ENCODE measurements around the gene FAAP20. TPM values are rescaled to one million over a fixed set of nuclear protein-coding genes. Genes with fewer than 3 reads are reported as not detected.

Gene FAAP20
- total RNA-seq, 1 donor from 2014 or later: 11.3 TPM

- H3K36me3 ChIP-seq: no peaks in the 10 kb centered on the region
Measured at GRCh38 chr1:2178875-2179274, 15.7 kb downstream of the FAAP20 start.

GRCh38 chr1:2177946-2178538, 16.5 kb downstream of the FAAP20 start:
- H3K27ac Mint-ChIP-seq: peak overlapping the region; percentile 37
- Histone ChIP-seq H3K27me3 (no peaks in the 10 kb centered on the region), H4K20me1 (ENCODE audit: low read depth) (no peaks in the 10 kb centered on the region), H3K9ac (no peak overlapping the region), H3K9me3 (ENCODE audit: low read depth) (no peaks in the 10 kb centered on the region), H3K27ac (no peak overlapping the region), H2AFZ (replicated peaks) (no peak overlapping the region), H3K79me2 (ENCODE audit: low read depth) (no peaks in the 10 kb centered on the region), H3K4me1 (no peaks in the 10 kb centered on the region), H3K4me2 (no peak overlapping the region), H3K4me3 (no peak overlapping the region), H3K36me3 (no peaks in the 10 kb centered on the region), H3F3A (ENCODE audit: low read depth) (peaks cover 3% of the 10 kb centered on the region)
- H3K9me3 Mint-ChIP-seq: no peaks in the 10 kb centered on the region
- no peak for DNase-seq (ENCODE audit: low spot score)
- H3K27me3 Mint-ChIP-seq (ENCODE audit: insufficient read depth, low read depth): peaks cover 14% of the 10 kb centered on the region
- TF ChIP-seq CTCF (IDR thresholded peaks at IDR 0.05): no peak
- no peak for TF ChIP-seq EZH2 (IDR thresholded peaks at IDR 0.05)
- TF ChIP-seq EZH2phosphoT487 (IDR thresholded peaks at IDR 0.05): no peak
- peaks cover 3% of the 10 kb centered on the region for H3K36me3 Mint-ChIP-seq
- H3K4me3 Mint-ChIP-seq: peak overlapping the region; percentile 41
- H3K4me1 Mint-ChIP-seq: peaks cover 10% of the 10 kb centered on the region

More at GRCh38 chr1:2178875-2179274, 15.7 kb downstream of the FAAP20 start:
- Mint-ChIP-seq H3K4me3 (no peak overlapping the region), H3K27me3 (ENCODE audit: insufficient read depth, low read depth) (peaks cover 14% of the 10 kb centered on the region), H3K27ac (no peak overlapping the region), H3K36me3 (peaks cover 3% of the 10 kb centered on the region), H3K9me3 (no peaks in the 10 kb centered on the region), H3K4me1 (peaks cover 10% of the 10 kb centered on the region)
- Histone ChIP-seq H2AFZ (replicated peaks) (no peak overlapping the region), H3K9ac (no peak overlapping the region), H3K79me2 (ENCODE audit: low read depth) (no peaks in the 10 kb centered on the region), H3K4me3 (no peak overlapping the region), H3K4me1 (no peaks in the 10 kb centered on the region), H4K20me1 (ENCODE audit: low read depth) (no peaks in the 10 kb centered on the region), H3F3A (ENCODE audit: low read depth) (no peaks in the 10 kb centered on the region), H3K4me2 (no peak overlapping the region), H3K27me3 (no peaks in the 10 kb centered on the region), H3K9me3 (ENCODE audit: low read depth) (no peaks in the 10 kb centered on the region), H3K27ac (no peak overlapping the region)
- no peak for DNase-seq (ENCODE audit: low spot score)
- no peak for TF ChIP-seq EZH2phosphoT487 (IDR thresholded peaks at IDR 0.05)
- no peak for TF ChIP-seq CTCF (IDR thresholded peaks at IDR 0.05)
- no peak for TF ChIP-seq EZH2 (IDR thresholded peaks at IDR 0.05)

GRCh38 chr1:2177541-2177940, 17.0 kb downstream of the FAAP20 start:
- no peak overlapping the region for H3K27ac Mint-ChIP-seq
- H3F3A ChIP-seq (ENCODE audit: low read depth): peaks cover 3% of the 10 kb centered on the region
- no peaks in the 10 kb centered on the region for H3K36me3 ChIP-seq
- peaks cover 11% of the 10 kb centered on the region for H3K27me3 Mint-ChIP-seq (ENCODE audit: insufficient read depth, low read depth)
- H3K4me1 Mint-ChIP-seq: peaks cover 10% of the 10 kb centered on the region
- no peak overlapping the region for H3K27ac ChIP-seq
- no peaks in the 10 kb centered on the region for H3K9me3 Mint-ChIP-seq
- H3K9me3 ChIP-seq (ENCODE audit: low read depth): no peaks in the 10 kb centered on the region
- no peaks in the 10 kb centered on the region for H3K4me1 ChIP-seq
- DNase-seq (ENCODE audit: low spot score): no peak
- H4K20me1 ChIP-seq (ENCODE audit: low read depth): no peaks in the 10 kb centered on the region
- no peaks in the 10 kb centered on the region for H3K79me2 ChIP-seq (ENCODE audit: low read depth)
- no peak overlapping the region for H3K4me2 ChIP-seq
- TF ChIP-seq EZH2phosphoT487 (IDR thresholded peaks at IDR 0.05): no peak
- TF ChIP-seq CTCF (IDR thresholded peaks at IDR 0.05): no peak
- TF ChIP-seq EZH2 (IDR thresholded peaks at IDR 0.05): no peak
- no peak overlapping the region for H2AFZ ChIP-seq (replicated peaks)
- no peaks in the 10 kb centered on the region for H3K27me3 ChIP-seq
- no peak overlapping the region for H3K9ac ChIP-seq
- H3K4me3 Mint-ChIP-seq: no peak overlapping the region
- no peak overlapping the region for H3K4me3 ChIP-seq
- H3K36me3 Mint-ChIP-seq: peaks cover 3% of the 10 kb centered on the region
